H1 (cell line): ENCODE measurements around the gene TM2D1. TPM values are rescaled to one million over a fixed set of nuclear protein-coding genes. Genes with fewer than 3 reads are reported as not detected.

Experiments used
- CTCF ChIA-PET: fragments of 300-600 bp; sonication (Branson Sonifier 250); formaldehyde crosslinking; loops from one replicate; lab custom pipeline; 2021; ENCODE audit not compliant: partially characterized antibody; lab: Charles Lee
- POLR2A ChIA-PET: fragments of 300-600 bp; sonication (Branson Sonifier 250); formaldehyde crosslinking; loops from one replicate; lab custom pipeline; 2021; ENCODE audit warnings: inconsistent platforms; ENCODE audit not compliant: partially characterized antibody; lab: Charles Lee
- DNase-seq, 2 experiments: peaks; one replicate each; pipeline versions ENCODE4 v3.0.0 to v3.0.0-alpha.2; 2010 to 2022; ENCODE audit warnings: low spot score in 2 of 2, low read depth in 1 of 2, mixed read lengths in 1 of 2
- FAIRE-seq: peaks from 2 replicates; lab custom pipeline; 2011; peaks lifted over from hg19 to GRCh38; lab: Jason Lieb, UNC
- H2AFZ ChIP-seq: 2 replicates; pipeline ENCODE4 v1.8.1; 2012; ENCODE audit warnings: low read length, inconsistent platforms
- H2AK5ac ChIP-seq: 2 replicates; pipeline ENCODE4 v1.6.1; 2013; ENCODE audit warnings: low read depth, low read length
- H2BK120ac ChIP-seq: replicated peaks from 2 replicates; pipeline ENCODE3; 2013; ENCODE audit warnings: low read depth, low read length, inconsistent platforms
- H2BK12ac ChIP-seq: 2 replicates; pipeline ENCODE4 v1.6.1; 2013; ENCODE audit warnings: low read depth, low read length
- H2BK15ac ChIP-seq: 2 replicates; pipeline ENCODE4 v1.6.1; 2013; ENCODE audit warnings: low read length
- H2BK20ac ChIP-seq: 2 replicates; pipeline ENCODE4 v1.6.1; 2013; ENCODE audit warnings: low read length
- H2BK5ac ChIP-seq: 2 replicates; pipeline ENCODE4 v1.6.1; 2013; ENCODE audit warnings: low read depth, low read length
- H3K14ac ChIP-seq: 2 replicates; pipeline ENCODE4 v1.6.1; 2013; ENCODE audit warnings: inconsistent platforms; ENCODE audit not compliant: insufficient read length
- H3K18ac ChIP-seq: 2 replicates; pipeline ENCODE4 v1.6.1; 2013; ENCODE audit warnings: low read length; ENCODE audit errors: extremely low read depth
- H3K23ac ChIP-seq: 2 replicates; pipeline ENCODE4 v1.6.1; 2013; ENCODE audit warnings: inconsistent platforms; ENCODE audit not compliant: insufficient read length
- H3K23me2 ChIP-seq: 2 replicates; pipeline ENCODE4 v1.6.1; 2013; ENCODE audit warnings: low read depth, low read length
- H3K27ac ChIP-seq: 2 replicates; pipeline ENCODE4 v1.6.1; 2011; ENCODE audit warnings: low read depth, low read length, inconsistent platforms
- H3K27me3 ChIP-seq, 4 experiments: replicated peaks in 1 of 4; 1 replicate in 1 of 4; 2 replicates in 3 of 4; pipeline versions ENCODE4 v1.6.1 to v1.8.1; 2011 to 2013; ENCODE audit warnings: low read length in 3 of 4, mild to moderate bottlenecking in 3 of 4, inconsistent platforms in 2 of 4, mixed read lengths in 2 of 4, moderate library complexity in 1 of 4; ENCODE audit not compliant: control insufficient read depth in 3 of 4, insufficient read depth in 3 of 4; ENCODE audit errors: extremely low read depth in 1 of 4
- H3K36me3 ChIP-seq, 4 experiments: 2 replicates each; pipeline versions ENCODE4 v1.6.1 to v1.8.1; 2011 to 2013; ENCODE audit warnings: mild to moderate bottlenecking in 4 of 4, low read length in 3 of 4, moderate library complexity in 2 of 4, control low read depth in 1 of 4, inconsistent platforms in 1 of 4; ENCODE audit not compliant: insufficient read depth in 4 of 4, control insufficient read depth in 2 of 4
- H3K4ac ChIP-seq: replicated peaks from 2 replicates; pipeline ENCODE3; 2013; ENCODE audit warnings: low read length, low read depth, mixed read lengths, inconsistent platforms; ENCODE audit not compliant: insufficient read length
- H3K4me1 ChIP-seq, 4 experiments: replicated peaks in 1 of 4; 1 replicate in 1 of 4; 2 replicates in 3 of 4; pipeline versions ENCODE4 v1.6.1 to v1.8.1; 2011 to 2013; ENCODE audit warnings: low read length in 3 of 4, inconsistent platforms in 2 of 4, mixed read lengths in 1 of 4; ENCODE audit not compliant: insufficient read depth in 4 of 4, control insufficient read depth in 3 of 4
- H3K4me2 ChIP-seq, 2 experiments: 2 replicates each; pipeline versions ENCODE4 v1.6.1 to v1.8.1; 2011 to 2013; ENCODE audit warnings: low read depth in 2 of 2, low read length in 2 of 2, control low read depth in 1 of 2, inconsistent platforms in 1 of 2, mild to moderate bottlenecking in 1 of 2; ENCODE audit not compliant: insufficient read depth in 1 of 2
- H3K4me3 ChIP-seq, 4 experiments: fragments of 200-600, 300-600 bp in 1 of 4; sonication (generic), shearing (Covaris generic), sonication (Bioruptor Twin) in 1 of 4; 2 replicates each; pipeline versions ENCODE4 v1.5.1 to v1.8.1; 2011 to 2016; ENCODE audit warnings: low read length in 4 of 4, low read depth in 3 of 4, control low read depth in 2 of 4, inconsistent platforms in 2 of 4, mild to moderate bottlenecking in 2 of 4, mixed read lengths in 1 of 4, moderate library complexity in 1 of 4; ENCODE audit not compliant: insufficient read depth in 2 of 4; ENCODE audit errors: extremely low read depth in 1 of 4
- H3K56ac ChIP-seq: replicated peaks from 2 replicates; pipeline ENCODE3; 2013; ENCODE audit warnings: low read depth, mild to moderate bottlenecking, mixed read lengths, low read length, inconsistent platforms; ENCODE audit not compliant: insufficient read length
- H3K79me1 ChIP-seq: 2 replicates; pipeline ENCODE4 v1.6.1; 2013; ENCODE audit warnings: low read depth, low read length, control low read depth
- H3K79me2 ChIP-seq, 2 experiments: 2 replicates each; pipeline versions ENCODE4 v1.6.1 to v1.8.1; 2012 to 2013; ENCODE audit warnings: low read length in 2 of 2, mild to moderate bottlenecking in 2 of 2, inconsistent platforms in 1 of 2; ENCODE audit not compliant: insufficient read depth in 2 of 2, control insufficient read depth in 1 of 2
- H3K9ac ChIP-seq, 4 experiments: replicated peaks in 1 of 4; 1 replicate in 1 of 4; 2 replicates in 3 of 4; pipeline versions ENCODE4 v1.6.1 to v1.8.1; 2011 to 2013; ENCODE audit warnings: low read depth in 3 of 4, low read length in 3 of 4, control low read depth in 2 of 4, mild to moderate bottlenecking in 2 of 4, moderate library complexity in 2 of 4, inconsistent platforms in 1 of 4; ENCODE audit errors: extremely low read depth in 1 of 4
- H3K9me3 ChIP-seq, 2 experiments: 2 replicates each; pipeline versions ENCODE4 v1.6.1 to v1.8.1; 2012 to 2013; ENCODE audit warnings: mild to moderate bottlenecking in 2 of 2, moderate library complexity in 2 of 2, control low read depth in 1 of 2, inconsistent platforms in 1 of 2, low read depth in 1 of 2, low read length in 1 of 2, mixed read lengths in 1 of 2; ENCODE audit not compliant: insufficient read depth in 2 of 2
- H4K20me1 ChIP-seq, 2 experiments: replicated peaks in 1 of 2; 2 replicates each; pipeline versions ENCODE3 to v1.8.1; 2011 to 2013; ENCODE audit warnings: inconsistent platforms in 2 of 2, low read length in 2 of 2, mild to moderate bottlenecking in 1 of 2; ENCODE audit not compliant: insufficient read depth in 2 of 2, control insufficient read depth in 1 of 2
- H4K5ac ChIP-seq: 2 replicates; pipeline ENCODE4 v1.6.1; 2013; ENCODE audit warnings: low read length, low read depth, mixed read lengths, inconsistent platforms; ENCODE audit not compliant: insufficient read length
- H4K8ac ChIP-seq: 2 replicates; pipeline ENCODE4 v1.8.0; 2013; ENCODE audit warnings: mild to moderate bottlenecking, moderate library complexity, low read length, inconsistent platforms; ENCODE audit not compliant: insufficient read depth; ENCODE audit errors: extremely low read depth
- H4K91ac ChIP-seq: replicated peaks from 2 replicates; pipeline ENCODE3; 2013; ENCODE audit warnings: low read length, mixed read lengths, inconsistent platforms; ENCODE audit not compliant: insufficient read length
- CREB1 ChIP-seq: IDR thresholded peaks from 2 replicates; pipeline ENCODE4 v1.6.1; 2012; ENCODE audit warnings: inconsistent platforms
- WGBS, 2 experiments: shearing (Covaris generic) in 1 of 2; methylation state at CpG; one replicate each; pipeline versions ENCODE4 v1.1.6 to v1.1.7; 2013 to 2015; ENCODE audit warnings: low lambda C conversion rate in 2 of 2, mixed read lengths in 2 of 2, inconsistent platforms in 1 of 2, low coverage in 1 of 2, missing lambda C conversion rate in 1 of 2; ENCODE audit not compliant: insufficient replicate concordance in 2 of 2, insufficient coverage in 1 of 2, insufficient read length in 1 of 2; ENCODE audit errors: extremely low coverage in 1 of 2, missing lambda C conversion rate in 1 of 2; 5-methylcytosine and 5-hydroxymethylcytosine counted together
- polyA plus RNA-seq, 7 experiments: library from polyadenylated mRNA; depleted of rRNA in 3 of 7; stranded (reverse) in 5 of 7; unstranded in 2 of 7; fragments of >200 nt in 5 of 7; fragments of 200-250 nt in 2 of 7; gene quantifications; 1 replicate in 5 of 7; 2 replicates in 1 of 7; 4 replicates in 1 of 7; pipeline versions ENCODE4 v1.2.1 to v1.2.3, GENCODE V29; 2011 to 2013; ENCODE audit warnings: missing spikeins in 2 of 7, mixed read lengths in 2 of 7
- total RNA-seq: library from RNA; stranded (reverse); fragmentation: NEBNext Ultra II Directional; extraction: Animal tissue kit (Norgen Biotek cat#: 25700); gene quantifications from 2 replicates; pipeline ENCODE4 v1.2.1, GENCODE V29; 2021

Gene TM2D1
- total and polyA plus RNA-seq, 2 of the 8 experiments (the other 6 are each of a cell fraction or from before 2014, with no cell fraction given) = 17.7 to 20.5 TPM

DNA sequence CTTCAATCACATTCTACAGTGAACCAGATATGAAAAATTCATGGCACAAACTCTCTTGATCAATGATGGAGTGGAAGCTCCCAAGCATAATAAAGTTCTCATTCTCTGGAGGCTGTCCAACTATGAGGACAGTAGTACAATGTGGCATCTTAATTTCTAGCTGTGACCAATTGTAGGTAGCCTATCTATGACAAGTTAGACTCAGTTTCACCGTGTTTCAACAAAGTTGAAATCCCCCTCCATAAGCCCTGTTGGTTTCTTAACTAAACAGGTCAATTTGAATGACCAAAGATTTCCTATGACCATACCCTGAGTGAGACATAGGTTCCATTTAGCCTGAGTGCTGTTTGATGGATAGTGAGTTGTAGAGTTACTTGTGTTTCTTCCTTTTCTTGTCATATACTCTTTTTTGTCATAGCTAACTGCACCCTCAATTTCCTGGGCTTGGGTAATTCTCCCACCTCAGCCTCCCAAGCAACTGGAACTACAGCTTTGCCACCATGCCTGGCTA, 29.1 kb upstream of the TM2D1 start:
- Histone ChIP-seq H3K79me1 (peaks cover 4% of the 10 kb centered on the region; the same call in 1 of the 2 replicates), H4K20me1 (peaks cover 1 to 3% of the 10 kb centered on the region in 2 experiments), H3K9me3 (no peaks in the 10 kb centered on the region), H3K14ac (no peak overlapping the region), H3K27me3 (no peaks in the 10 kb centered on the region), H2BK12ac (no peak overlapping the region), H4K5ac (no peak overlapping the region), H3K4me1 (peaks cover 0 to 5% (median 0%) of the 10 kb centered on the region in 4 experiments; a peak in 1 of 7 replicates), H3K9ac (no peak overlapping the region), H3K56ac (no peak overlapping the region), H3K36me3 (no peaks in the 10 kb centered on the region; a peak in 1 of 8 replicates), H3K23ac (no peak overlapping the region), H3K23me2 (no peaks in the 10 kb centered on the region), H2BK20ac (0 out of 2 replicates have a peak overlapping the region, but pooled peaks have one; percentile 13), H2BK5ac (0 out of 2 replicates have a peak overlapping the region, but pooled peaks have one; percentile 9), H3K27ac (no peak overlapping the region), H4K91ac (no peak overlapping the region), H2AFZ (no peak overlapping the region), H3K18ac (no peak overlapping the region), H3K4me3 (no peak overlapping the region), H4K8ac (no peak overlapping the region), H2BK120ac (no peak overlapping the region), H3K4me2 (no peak overlapping the region), H2AK5ac (no peak overlapping the region), H3K4ac (no peak overlapping the region), H3K79me2 (peaks cover 0 to 75% of the 10 kb centered on the region in 2 experiments; a peak in 2 of 4 replicates), H2BK15ac (no peak overlapping the region)
- DNase-seq = no peak
- FAIRE-seq = peak; percentile 39
- TF ChIP-seq CREB1 = no peak
- POLR2A ChIA-PET = interaction anchor here (1.3 kb wide), 1 partner anchor 11 kb away, joined by 6 read pairs; no protein-coding TSS in a partner anchor
- WGBS, 2 experiments = 69% methylated on average over 1 of the region's 1 CpG; no CpG with 5 or more reads in 1 of the 2 experiments
- CTCF ChIA-PET = interaction anchor here (0.7 kb wide), 1 partner anchor 1407 kb away, joined by 4 read pairs; no protein-coding TSS in a partner anchor
